Neuronal stem cell (in vitro differentiated cells): Measurements from ENCODE around the gene HIVEP2.

Experiments used
- DNase-seq: peaks from one replicate; pipeline ENCODE4 v3.0.0-alpha.2; 2013; ENCODE audit warnings: low spot score
- H2AFZ ChIP-seq: one replicate; pipeline ENCODE4 v1.6.1; 2013; ENCODE audit warnings: mild to moderate bottlenecking, low read length, inconsistent platforms
- H2AK5ac ChIP-seq: 2 replicates; pipeline ENCODE4 v1.6.1; 2013; ENCODE audit warnings: low read depth, mild to moderate bottlenecking, inconsistent platforms, low read length, moderate library complexity, mixed read lengths
- H2BK120ac ChIP-seq: 2 replicates; pipeline ENCODE4 v1.6.1; 2013; ENCODE audit warnings: low read depth, mild to moderate bottlenecking, inconsistent platforms, low read length, moderate library complexity, mixed read lengths
- H2BK12ac ChIP-seq: one replicate; pipeline ENCODE4 v1.6.1; 2013; ENCODE audit warnings: low read length, inconsistent platforms
- H2BK15ac ChIP-seq: 2 replicates; pipeline ENCODE4 v1.6.1; 2013; ENCODE audit warnings: mild to moderate bottlenecking, low read length, inconsistent platforms, mixed read lengths
- H2BK5ac ChIP-seq: one replicate; pipeline ENCODE4 v1.6.1; 2013; ENCODE audit warnings: inconsistent platforms, mild to moderate bottlenecking, low read length, moderate library complexity
- H3K14ac ChIP-seq: one replicate; pipeline ENCODE4 v1.6.1; 2013; ENCODE audit warnings: low read length, inconsistent platforms
- H3K18ac ChIP-seq: 2 replicates; pipeline ENCODE4 v1.6.1; 2013; ENCODE audit warnings: low read length, inconsistent platforms
- H3K23ac ChIP-seq: 2 replicates; pipeline ENCODE4 v1.6.1; 2013; ENCODE audit warnings: low read depth, mild to moderate bottlenecking, mixed read lengths, low read length, inconsistent platforms; ENCODE audit not compliant: poor library complexity
- H3K27ac ChIP-seq: replicated peaks from 3 replicates; pipeline ENCODE4 v1.5.1; 2013; ENCODE audit warnings: low read length, inconsistent platforms
- H3K27me3 ChIP-seq, 3 experiments: 2 replicates each; pipeline ENCODE4 v1.6.1; 2013; ENCODE audit warnings: low read length in 3 of 3, mild to moderate bottlenecking in 2 of 3, inconsistent platforms in 1 of 3, low read depth in 1 of 3, mixed read lengths in 1 of 3, moderate library complexity in 1 of 3; ENCODE audit not compliant: control insufficient read depth in 3 of 3, insufficient read depth in 3 of 3
- H3K36me3 ChIP-seq, 2 donors: replicated peaks in 1 of 2; 2 replicates each; pipeline ENCODE4 v1.6.1; 2013; ENCODE audit warnings: low read length in 2 of 2; ENCODE audit not compliant: control insufficient read depth in 2 of 2, insufficient read depth in 2 of 2
- H3K4ac ChIP-seq: 2 replicates; pipeline ENCODE4 v1.6.1; 2013; ENCODE audit warnings: inconsistent platforms, mild to moderate bottlenecking, low read length, moderate library complexity
- H3K4me1 ChIP-seq, 2 donors: 1 replicate in 1 of 2; 2 replicates in 1 of 2; pipeline ENCODE4 v1.6.1; 2013; ENCODE audit warnings: low read length in 2 of 2, low read depth in 1 of 2; ENCODE audit not compliant: control insufficient read depth in 2 of 2, insufficient read depth in 1 of 2
- H3K4me2 ChIP-seq: one replicate; pipeline ENCODE4 v1.6.1; 2013; ENCODE audit warnings: mild to moderate bottlenecking, low read length, inconsistent platforms; ENCODE audit not compliant: insufficient read depth, poor library complexity, severe bottlenecking
- H3K4me3 ChIP-seq, 2 donors: 2 replicates each; pipeline ENCODE4 v1.5.1; 2013; ENCODE audit warnings: low read length in 2 of 2, mild to moderate bottlenecking in 2 of 2, inconsistent platforms in 1 of 2, moderate library complexity in 1 of 2
- H3K79me1 ChIP-seq: one replicate; pipeline ENCODE4 v1.6.1; 2013; ENCODE audit warnings: low read depth, mild to moderate bottlenecking, inconsistent platforms, low read length, moderate library complexity
- H3K9ac ChIP-seq: one replicate; pipeline ENCODE4 v1.6.1; 2013; ENCODE audit warnings: mild to moderate bottlenecking, low read depth, low read length, inconsistent platforms; ENCODE audit not compliant: poor library complexity
- H3K9me3 ChIP-seq, 2 donors: replicated peaks in 1 of 2; 2 replicates each; pipeline versions ENCODE3 to v1.6.1; 2013; ENCODE audit warnings: low read length in 2 of 2, mild to moderate bottlenecking in 2 of 2, inconsistent platforms in 1 of 2, low read depth in 1 of 2, mixed read lengths in 1 of 2, moderate library complexity in 1 of 2; ENCODE audit not compliant: control insufficient read depth in 2 of 2, insufficient read depth in 1 of 2
- H4K8ac ChIP-seq: one replicate; pipeline ENCODE4 v1.6.1; 2013; ENCODE audit warnings: low read depth, mild to moderate bottlenecking, inconsistent platforms, low read length, moderate library complexity
- H4K91ac ChIP-seq: one replicate; pipeline ENCODE4 v1.6.1; 2013; ENCODE audit warnings: low read length, low read depth, mild to moderate bottlenecking, inconsistent platforms; ENCODE audit not compliant: poor library complexity
- WGBS, 2 donors: extraction: QIAGEN DNeasy Blood & Tissue Kit; methylation state at CpG; one replicate each; pipeline ENCODE4 v1.1.7; 2013; ENCODE audit warnings: missing lambda C conversion rate in 2 of 2, mixed read lengths in 1 of 2; ENCODE audit not compliant: insufficient read length in 2 of 2, insufficient replicate concordance in 1 of 2; ENCODE audit errors: extremely low coverage in 2 of 2; 5-methylcytosine and 5-hydroxymethylcytosine counted together

The HIVEP2 gene

DNA sequence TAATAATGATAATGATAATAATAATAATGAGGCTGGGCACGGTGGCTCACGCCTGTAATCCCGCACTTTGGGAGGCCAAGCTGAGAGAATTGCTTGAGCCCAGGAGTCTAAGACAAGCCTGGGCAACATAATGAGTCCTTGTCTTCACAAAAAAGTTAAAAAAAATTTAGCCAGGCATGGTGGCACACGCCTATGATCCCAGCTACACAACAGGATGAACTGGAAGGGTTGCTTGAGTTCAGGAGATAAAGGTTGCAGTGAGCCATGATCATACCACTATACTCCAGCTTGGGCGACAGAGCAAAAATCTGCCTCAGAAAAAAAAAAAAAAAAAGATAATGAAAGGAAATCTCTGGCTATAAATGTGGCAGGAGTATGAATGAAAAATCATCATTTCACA is 213.4 kb downstream of the HIVEP2 start:
- H3K23ac ChIP-seq = no peak overlapping the region
- no peak overlapping the region for H3K4me2 ChIP-seq
- H3K27ac ChIP-seq = no peak overlapping the region
- H4K8ac ChIP-seq = no peak overlapping the region
- no peak for DNase-seq
- no peak overlapping the region for H2BK120ac ChIP-seq
- no peak overlapping the region for H2BK15ac ChIP-seq
- H3K9ac ChIP-seq = no peak overlapping the region
- no peaks in the 10 kb centered on the region for H3K36me3 ChIP-seq
- no peak overlapping the region for H2AK5ac ChIP-seq
- H4K91ac ChIP-seq = no peak overlapping the region
- WGBS, 2 donors = no CpG with 5 or more reads among the region's 5 CpGs
- H2BK12ac ChIP-seq = no peak overlapping the region
- no peak overlapping the region for H3K4ac ChIP-seq
- H3K79me1 ChIP-seq = no peaks in the 10 kb centered on the region
- no peak overlapping the region for H3K14ac ChIP-seq
- H2BK5ac ChIP-seq = no peak overlapping the region
- H2AFZ ChIP-seq = no peak overlapping the region
- no peaks in the 10 kb centered on the region for H3K9me3 ChIP-seq
- H3K4me1 ChIP-seq = peaks cover 0 to 4% of the 10 kb centered on the region in 2 donors
- no peak overlapping the region for H3K4me3 ChIP-seq
- peaks cover 0 to 3% (median 0%) of the 10 kb centered on the region in 3 experiments for H3K27me3 ChIP-seq
- H3K18ac ChIP-seq = no peak overlapping the region

- Histone ChIP-seq H2BK5ac (no peak overlapping the region), H2BK15ac (no peak overlapping the region), H3K4me1 (peaks cover 0 to 3% of the 10 kb centered on the region in 2 donors), H3K4ac (no peak overlapping the region), H2BK120ac (no peak overlapping the region), H3K27me3 (peaks cover 0 to 3% (median 0%) of the 10 kb centered on the region in 3 experiments), H4K8ac (no peak overlapping the region), H3K4me2 (no peak overlapping the region), H2AK5ac (no peak overlapping the region), H3K18ac (no peak overlapping the region), H3K23ac (no peak overlapping the region), H2BK12ac (no peak overlapping the region), H3K4me3 (no peak overlapping the region), H4K91ac (no peak overlapping the region), H3K79me1 (no peaks in the 10 kb centered on the region), H3K14ac (no peak overlapping the region), H2AFZ (no peak overlapping the region), H3K36me3 (no peaks in the 10 kb centered on the region), H3K27ac (no peak overlapping the region), H3K9me3 (no peaks in the 10 kb centered on the region), H3K9ac (no peak overlapping the region)
- no CpG with 5 or more reads among the region's 4 CpGs for WGBS, 2 donors
- no peak for DNase-seq
Measured at GRCh38 chr6:142729618-142730017, 215.4 kb downstream of the HIVEP2 start.

DNA sequence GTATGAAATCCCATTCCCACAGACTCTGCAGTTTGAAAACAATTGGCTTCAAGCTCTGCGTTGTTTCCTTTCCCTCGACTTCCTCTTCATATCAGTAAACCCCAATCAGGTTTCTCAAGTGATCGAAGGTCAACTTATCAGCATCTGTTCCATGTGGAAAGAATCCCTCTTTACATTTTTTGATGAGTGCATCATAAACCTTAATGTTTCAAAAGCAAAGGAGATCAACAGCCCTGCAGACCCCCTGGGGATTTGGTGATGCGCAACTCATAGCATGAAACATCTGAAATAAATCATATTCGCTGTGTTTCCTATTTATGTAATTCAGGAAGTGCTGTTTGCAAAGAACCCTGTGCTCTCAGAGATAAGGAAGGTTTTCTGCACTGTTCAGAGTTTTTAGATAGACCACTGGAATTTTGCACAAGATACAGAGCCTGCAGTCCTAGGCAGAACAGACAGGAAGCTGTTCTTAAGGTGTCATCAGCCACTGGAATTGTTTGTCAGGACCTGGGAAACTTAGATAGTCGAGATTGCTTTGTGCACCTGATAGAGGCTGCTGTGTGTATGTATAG is 216.0 kb downstream of the HIVEP2 start:
- Histone ChIP-seq H3K27me3 (peaks cover 0 to 3% (median 0%) of the 10 kb centered on the region in 3 experiments), H3K79me1 (no peaks in the 10 kb centered on the region), H3K4me3 (no peak overlapping the region), H2BK12ac (no peak overlapping the region), H4K91ac (no peak overlapping the region), H3K4ac (no peak overlapping the region), H3K23ac (no peak overlapping the region), H3K9me3 (no peaks in the 10 kb centered on the region), H2AK5ac (no peak overlapping the region), H3K36me3 (no peaks in the 10 kb centered on the region), H3K14ac (no peak overlapping the region), H2BK15ac (no peak overlapping the region), H2BK120ac (no peak overlapping the region), H3K4me2 (no peak overlapping the region), H4K8ac (no peak overlapping the region), H3K27ac (no peak overlapping the region), H2BK5ac (no peak overlapping the region), H3K18ac (no peak overlapping the region), H3K4me1 (peaks cover 0 to 3% of the 10 kb centered on the region in 2 donors), H3K9ac (no peak overlapping the region), H2AFZ (no peak overlapping the region)
- DNase-seq = no peak
- no CpG with 5 or more reads among the region's 6 CpGs for WGBS, 2 donors

GRCh38 chr6:142728364-142728763 is 216.6 kb downstream of the HIVEP2 start:
- Histone ChIP-seq H3K9me3 (no peaks in the 10 kb centered on the region), H2AFZ (no peak overlapping the region), H3K9ac (no peak overlapping the region), H3K36me3 (no peaks in the 10 kb centered on the region), H3K4me2 (no peak overlapping the region), H2BK5ac (no peak overlapping the region), H3K27ac (no peak overlapping the region), H3K79me1 (no peaks in the 10 kb centered on the region), H4K8ac (no peak overlapping the region), H3K18ac (no peak overlapping the region), H3K14ac (no peak overlapping the region), H3K4ac (no peak overlapping the region), H3K4me3 (no peak overlapping the region), H3K23ac (no peak overlapping the region), H2AK5ac (no peak overlapping the region), H2BK120ac (no peak overlapping the region), H2BK15ac (no peak overlapping the region), H2BK12ac (no peak overlapping the region), H3K27me3 (peaks cover 0 to 3% (median 0%) of the 10 kb centered on the region in 3 experiments), H4K91ac (no peak overlapping the region), H3K4me1 (peaks cover 0 to 3% of the 10 kb centered on the region in 2 donors)
- WGBS, 2 donors = no CpG with 5 or more reads among the region's 2 CpGs
- DNase-seq = no peak
